HG03442 (cell line): Measurements from ENCODE around the gene JSRP1.

Experiments used
- ATAC-seq: cut with Tn5 transposase; IDR thresholded peaks from one replicate; pipeline ENCODE4 v1.9.1; 2021; ENCODE audit warnings: mild to moderate bottlenecking, moderate library complexity; ENCODE audit not compliant: unreplicated experiment

The JSRP1 gene

DNA sequence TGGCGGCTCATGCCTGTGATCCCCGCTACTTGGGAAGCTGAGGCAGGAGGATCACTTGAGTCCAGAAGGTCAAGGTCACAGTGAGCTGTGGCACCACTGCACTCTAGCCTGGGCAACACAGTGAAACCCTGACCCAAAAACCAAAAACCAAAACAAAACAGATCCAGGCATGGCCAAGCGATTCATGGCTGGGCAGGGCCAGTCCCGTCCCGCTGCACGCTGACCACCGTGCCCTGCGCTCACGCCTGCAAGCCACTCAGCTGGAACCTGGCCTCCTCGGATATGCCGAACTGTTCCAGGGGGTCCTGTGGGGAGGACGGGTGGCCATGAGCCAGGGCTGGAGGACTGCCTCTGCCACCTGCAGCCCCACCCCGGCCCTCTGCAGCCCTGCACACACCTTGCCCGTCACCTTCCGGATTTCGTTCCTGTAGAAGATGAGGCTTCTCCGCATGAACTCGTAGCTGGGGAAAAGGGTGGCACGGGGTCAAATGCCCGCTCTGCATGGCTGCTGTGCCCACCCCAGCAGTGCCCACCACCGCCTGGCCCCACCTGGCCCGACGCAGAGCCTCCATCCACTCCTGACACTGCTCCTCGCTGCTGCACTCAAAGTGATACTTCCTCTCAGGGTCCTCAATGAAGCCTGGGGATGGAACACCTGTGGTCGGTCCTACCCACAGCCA, 22.5 kb downstream of the JSRP1 start:
- no peak for ATAC-seq

DNA sequence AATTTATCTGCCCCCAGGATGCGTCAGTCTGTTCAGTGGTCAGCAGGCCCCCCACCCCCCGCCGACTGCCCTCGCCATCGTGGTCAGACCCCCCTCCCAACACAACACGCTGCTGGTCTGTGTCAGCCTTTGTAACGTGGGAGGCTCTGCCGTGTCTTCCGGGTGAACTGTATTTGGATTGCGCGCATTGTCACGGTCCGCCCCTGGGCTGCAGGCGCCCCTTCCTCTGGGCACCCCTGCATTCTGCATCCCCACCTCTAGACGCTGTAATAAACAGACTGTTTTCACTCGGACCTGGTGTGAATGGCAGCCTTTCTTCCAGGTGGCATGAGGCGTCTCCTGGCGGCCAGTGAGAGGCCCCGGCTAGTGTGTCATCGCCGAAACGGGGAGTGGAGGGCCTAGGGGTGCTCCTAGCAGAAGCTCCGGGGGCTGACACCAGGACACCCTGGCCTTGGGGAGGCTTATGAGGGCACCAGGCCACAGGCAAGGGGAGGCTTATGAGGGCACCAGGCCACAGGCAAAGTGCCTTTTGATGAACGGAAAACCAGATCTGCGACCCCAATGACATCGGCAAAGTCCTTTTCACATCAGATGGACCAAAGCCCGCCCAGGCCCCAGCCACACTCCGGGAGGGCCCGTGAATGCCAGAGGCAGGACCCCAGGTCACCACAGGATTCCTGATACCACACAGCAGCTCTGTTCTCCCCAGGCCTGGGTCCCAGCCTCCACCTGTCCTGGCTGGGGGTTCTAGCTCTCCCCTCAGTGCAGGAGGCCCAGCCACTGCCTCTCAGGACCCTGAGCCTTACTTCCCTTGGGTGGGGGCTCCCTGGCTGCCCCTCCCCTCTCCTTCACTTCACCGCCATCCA, 23.7 kb downstream of the JSRP1 start:
- ATAC-seq, result no peak

DNA sequence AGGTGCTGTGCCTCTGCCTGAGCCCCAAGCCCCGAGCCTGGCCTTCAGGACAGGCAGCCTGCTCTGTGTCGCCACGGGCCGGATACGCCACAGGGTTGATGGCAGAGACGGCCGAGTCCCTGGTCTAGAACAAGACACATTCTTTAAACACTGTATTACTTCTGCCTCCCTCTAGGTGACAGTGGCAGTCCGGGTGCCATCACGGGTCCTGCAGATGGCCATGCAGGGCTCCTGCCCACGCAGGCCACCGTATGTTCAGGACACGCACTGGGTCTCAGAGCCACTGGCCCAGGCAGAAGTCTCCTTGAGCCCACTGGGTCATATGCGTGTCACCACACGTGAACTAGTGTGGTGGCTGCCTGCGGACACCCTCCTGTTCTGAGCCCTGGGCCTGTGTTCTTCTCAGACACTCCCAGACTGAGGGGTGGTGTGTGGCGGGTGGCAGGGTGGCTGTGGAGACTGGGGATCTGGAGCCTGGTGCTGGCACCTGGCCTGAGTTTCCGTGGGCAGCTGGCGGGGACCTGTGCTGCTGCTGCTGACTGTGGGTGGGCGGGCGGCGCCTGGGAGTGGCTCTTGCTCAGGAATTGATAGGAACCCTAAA, 24.5 kb downstream of the JSRP1 start:
- no peak for ATAC-seq

DNA sequence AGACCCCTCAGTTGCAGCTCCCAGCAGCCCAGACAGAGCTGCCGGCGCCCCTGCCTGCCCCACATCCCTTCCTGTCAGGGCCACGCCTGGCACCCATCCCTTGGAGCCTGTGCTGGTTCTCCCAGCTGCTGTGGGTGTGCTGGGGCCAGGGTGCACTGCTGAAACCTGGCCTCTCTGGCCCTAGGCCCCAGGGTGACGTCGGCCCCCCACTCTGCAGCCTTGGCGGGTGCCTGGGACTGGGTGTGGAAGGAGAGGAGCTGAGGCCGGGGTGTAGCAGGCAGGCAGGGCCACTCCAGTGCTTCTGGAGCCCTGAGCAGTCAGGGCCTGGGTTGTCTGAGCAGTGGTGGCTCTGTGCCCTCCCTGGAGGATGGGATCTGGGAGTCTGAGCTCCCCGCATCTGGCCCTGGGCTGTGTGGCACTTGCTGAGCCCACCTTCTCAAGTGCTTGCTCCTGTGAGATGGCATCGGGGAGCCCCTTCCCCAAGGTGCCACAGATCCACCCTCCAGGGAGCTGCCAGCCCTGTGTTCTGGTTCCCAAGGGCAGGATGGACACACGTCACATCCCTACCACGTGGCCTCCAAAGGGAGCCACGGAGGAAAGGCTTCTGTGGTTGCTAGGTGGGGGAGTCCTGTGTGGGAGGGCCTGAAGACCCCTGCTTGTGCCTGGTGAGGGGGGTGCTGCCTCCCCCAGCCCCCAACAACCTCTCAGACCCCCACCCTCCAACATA, 25.2 kb downstream of the JSRP1 start:
- ATAC-seq, result no peak

DNA sequence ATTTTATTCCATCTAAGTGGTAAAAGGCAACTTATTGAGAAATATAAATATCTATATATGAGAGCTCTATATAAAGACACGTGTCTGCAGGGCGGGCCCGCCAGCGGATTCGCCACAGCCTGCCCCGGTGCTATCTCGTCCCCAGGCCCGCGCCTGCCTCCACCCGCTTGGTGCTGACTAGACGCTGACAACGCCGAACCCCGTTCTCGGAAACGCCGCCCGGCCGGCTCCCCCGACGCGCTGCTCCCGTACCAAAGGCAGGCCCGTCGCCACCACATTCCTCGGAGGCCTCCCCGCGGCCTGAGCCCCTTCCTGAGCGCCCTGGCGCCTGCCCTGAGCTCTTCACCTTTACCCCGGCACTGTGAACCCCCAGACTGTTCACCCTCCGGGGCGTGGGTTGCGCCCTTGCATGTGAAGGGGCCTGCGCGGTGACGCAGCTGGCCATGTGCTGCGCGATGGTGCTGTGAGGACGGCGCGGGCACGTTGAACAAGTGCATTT, 26.1 kb downstream of the JSRP1 start:
- no peak for ATAC-seq

DNA sequence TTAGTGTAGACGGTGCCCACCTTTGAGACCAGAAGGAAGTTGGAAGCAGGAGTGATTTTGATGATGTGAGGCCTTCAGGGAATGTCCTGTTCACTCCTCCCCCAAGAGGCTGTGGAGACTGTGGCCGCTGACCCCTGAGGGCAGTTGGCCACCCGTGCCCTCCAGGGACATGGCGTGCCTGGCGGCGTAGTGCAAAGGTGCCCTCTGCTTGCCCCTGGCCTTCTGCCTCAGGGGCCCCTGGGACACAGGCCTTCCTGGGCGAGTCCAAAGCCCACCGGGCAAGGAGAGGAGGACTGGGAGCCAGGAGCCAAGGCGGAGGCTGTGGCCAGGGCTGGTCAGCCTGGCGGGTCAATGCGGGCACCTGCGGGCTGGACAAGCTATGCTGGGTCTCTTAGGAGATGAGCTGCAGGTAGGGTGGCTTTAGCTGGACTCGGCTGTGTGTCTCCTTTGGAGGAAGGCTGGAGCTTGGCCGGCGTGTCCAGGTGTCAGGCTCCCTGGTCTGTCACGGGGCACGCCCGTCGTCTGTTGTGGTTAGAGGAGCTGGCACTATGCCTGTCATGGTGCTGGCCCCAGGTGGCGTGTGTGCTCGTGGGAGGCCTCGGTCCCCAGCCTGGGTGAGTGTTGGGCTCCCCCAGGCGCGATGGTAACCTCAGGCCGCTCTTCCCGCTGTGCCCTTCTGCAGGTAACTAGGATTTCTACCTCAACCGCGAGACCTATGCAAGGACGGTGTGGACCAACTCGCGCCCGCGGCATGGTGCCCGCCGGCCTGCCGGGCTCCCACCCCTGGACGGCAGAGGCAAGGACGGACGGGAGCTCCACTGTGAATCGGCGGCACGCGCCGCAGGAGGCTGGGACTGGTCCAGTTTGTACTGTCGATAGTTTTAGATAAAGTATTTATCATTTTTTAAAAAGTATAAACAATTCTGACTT, 26.8 kb downstream of the JSRP1 start:
- ATAC-seq, result no peak

DNA sequence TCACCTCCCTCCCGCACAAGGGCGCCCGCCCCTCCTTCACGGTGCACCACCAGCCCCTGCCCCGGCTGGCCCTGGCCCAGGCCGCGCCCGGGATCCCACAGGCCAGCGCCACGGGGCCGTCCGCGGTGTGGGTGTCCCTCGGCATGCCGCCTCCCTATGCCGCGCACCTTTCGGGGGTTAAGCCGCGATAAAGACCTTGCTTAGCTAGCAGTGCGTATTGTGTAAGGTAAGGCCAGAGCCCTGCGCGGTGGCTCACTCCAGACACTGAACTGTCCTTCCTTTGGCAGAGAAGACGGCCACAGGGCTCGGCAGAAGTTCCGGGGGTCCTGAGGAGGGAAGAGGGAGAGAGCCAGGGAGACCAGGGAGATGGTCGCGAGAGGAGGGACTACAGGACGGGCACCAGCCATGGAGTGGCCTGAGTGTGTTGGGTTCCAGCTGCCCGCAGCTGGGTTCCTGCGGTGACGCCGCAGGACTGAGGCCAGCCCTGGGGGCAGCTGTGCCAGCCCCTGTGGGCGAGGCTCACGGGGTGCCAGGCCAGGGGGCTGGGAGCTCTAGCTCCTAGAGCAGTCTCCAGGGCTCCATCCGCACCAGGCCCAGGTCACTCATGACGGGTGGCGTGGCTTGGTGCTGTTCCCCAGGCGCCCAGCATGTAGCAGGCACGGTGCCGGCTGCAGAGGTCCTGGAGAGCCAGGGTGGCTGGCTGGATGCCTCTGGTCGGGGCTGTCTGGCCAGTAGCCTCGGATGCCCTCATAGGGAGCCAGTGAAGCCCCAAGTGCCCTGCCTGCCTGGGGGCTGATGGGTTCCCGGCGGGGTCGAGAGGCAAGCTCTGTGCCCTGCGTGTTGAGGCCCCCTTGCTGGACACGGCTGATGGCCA, 27.8 kb downstream of the JSRP1 start:
- ATAC-seq, result no peak

DNA sequence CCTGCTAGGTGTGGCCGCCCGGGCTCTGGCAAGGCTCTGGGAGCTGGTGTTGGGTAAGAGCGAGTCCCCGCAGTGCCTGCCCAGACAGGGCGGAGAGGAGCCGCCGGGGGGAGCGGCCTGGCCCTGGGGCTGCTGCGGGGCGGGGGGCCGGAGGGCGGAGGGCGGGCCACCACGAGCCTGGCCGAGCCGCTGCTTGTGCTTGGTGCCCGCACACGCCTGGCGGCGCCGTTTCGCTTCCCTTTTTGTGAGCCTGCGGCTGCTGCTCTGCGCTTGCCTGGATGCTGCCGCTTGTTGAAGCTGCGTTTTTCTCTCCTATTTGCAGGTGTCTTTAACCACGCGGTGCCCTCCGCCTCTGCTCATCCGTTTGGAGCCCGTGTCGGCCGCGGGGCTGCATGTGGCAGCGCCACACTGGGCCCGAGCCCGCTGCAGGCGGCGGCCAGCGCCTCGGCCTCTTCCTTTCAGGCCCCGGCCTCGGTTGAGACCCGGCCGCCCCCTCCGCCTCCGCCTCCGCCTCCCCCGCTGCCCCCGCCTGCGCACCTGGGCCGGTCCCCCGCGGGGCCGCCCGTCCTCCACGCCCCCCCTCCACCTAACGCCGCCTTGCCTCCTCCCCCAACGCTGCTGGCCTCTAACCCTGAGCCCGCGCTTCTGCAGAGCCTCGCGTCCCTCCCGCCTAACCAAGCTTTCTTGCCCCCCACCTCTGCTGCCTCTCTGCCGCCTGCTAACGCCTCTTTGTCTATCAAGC, 28.6 kb downstream of the JSRP1 start:
- ATAC-seq, result no peak

DNA sequence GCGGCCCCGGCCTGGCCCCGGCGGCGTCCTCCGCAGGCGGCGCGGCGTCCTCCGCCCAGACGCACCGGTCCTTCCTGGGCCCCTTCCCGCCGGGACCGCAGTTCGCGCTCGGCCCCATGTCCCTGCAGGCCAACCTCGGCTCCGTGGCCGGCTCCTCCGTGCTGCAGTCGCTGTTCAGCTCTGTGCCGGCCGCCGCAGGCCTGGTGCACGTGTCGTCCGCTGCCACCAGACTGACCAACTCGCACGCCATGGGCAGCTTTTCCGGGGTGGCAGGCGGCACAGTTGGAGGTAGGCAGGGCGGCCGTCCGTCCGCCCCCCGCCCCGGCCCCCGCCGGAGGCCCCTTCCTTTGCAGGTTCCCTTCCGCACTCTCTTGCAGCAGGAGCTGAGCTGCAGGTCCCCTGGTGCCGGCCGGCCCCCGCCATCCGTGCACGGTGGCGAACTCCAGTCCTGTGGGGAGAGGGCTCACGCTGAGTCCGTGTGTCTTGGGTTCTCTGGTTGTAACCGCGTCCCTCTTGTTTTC, 29.3 kb downstream of the JSRP1 start:
- ATAC-seq, result no peak

DNA sequence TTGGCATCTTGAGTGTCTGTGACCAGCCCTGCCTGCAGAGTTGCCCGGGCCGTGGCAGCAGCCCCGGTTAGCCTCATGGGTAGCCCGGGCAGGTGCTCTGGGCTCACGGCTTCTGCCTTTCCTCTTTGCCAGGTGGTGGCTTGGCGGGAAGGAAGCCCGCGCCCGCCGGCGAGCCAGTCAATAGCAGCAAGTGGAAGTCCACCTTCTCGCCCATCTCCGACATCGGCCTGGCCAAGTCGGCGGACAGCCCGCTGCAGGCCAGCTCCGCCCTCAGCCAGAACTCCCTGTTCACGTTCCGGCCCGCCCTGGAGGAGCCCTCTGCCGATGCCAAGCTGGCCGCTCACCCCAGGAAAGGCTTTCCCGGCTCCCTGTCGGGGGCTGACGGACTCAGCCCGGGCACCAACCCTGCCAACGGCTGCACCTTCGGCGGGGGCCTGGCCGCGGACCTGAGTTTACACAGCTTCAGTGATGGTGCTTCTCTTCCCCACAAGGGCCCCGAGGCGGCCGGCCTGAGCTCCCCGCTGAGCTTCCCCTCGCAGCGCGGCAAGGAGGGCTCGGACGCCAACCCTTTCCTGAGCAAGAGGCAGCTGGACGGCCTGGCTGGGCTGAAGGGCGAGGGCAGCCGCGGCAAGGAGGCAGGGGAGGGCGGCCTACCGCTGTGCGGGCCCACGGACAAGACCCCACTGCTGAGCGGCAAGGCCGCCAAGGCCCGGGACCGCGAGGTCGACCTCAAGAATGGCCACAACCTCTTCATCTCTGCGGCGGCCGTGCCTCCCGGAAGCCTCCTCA, 30.0 kb downstream of the JSRP1 start:
- ATAC-seq, result no peak

DNA sequence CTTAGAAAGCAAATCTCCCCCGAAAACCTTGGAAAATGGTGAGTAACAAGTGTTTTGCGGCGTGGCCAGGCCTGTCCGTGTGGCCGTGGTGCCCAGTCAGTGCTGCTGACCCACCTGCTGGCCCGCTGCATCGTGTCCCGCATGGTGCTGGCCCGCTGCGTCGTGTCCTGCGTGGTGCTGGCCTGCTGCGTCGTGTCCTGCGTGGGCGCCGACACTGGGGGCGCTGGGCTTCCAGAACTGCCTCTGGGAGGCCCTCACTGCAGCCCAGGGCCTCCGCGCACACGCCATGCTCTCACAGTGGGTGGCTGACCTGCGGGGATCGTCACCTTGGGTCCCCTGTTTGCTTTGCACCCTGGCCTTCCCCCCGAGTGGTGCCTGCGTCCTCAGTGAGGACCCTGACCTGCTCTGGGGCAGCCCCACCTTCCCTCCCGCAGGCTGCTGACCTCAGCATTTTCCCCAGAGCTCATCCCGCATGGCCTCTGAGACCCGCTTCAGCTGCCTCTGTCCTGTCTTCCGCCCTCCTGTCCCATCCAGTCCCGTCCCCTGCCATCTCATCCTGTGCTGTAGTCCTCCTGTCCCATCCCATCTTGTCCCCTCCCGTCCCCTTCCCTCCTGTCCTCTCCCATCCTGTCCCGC, 30.7 kb downstream of the JSRP1 start:
- ATAC-seq, result no peak

DNA sequence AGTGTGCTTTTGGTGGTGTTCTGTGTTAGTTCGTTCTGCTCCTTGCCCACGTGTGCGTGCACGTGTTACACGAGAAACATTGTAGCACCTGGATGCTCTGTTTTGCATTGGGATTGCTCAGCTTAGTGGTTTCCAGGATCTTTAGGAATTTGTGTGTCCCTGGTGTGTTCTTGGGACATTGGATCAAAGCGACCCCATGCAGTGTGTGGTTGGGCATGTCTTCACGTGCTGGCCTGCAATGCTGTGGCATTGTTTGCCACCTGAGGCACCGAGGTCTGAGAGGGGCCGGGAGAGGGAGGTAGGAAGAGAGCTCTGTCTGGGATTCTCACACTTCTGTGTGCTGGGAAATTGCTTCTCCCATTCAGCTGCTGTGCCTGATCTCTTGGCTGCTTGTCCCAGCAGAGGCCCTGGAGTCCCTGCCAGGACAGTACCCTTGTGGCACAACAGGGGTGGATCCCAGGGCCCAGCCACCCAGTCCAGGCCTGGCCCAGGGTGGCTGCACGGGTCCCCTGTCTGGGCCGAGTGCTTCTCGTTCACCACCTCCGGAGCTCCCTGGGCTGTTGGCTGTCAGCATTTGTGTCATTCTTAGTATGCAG, 31.4 kb downstream of the JSRP1 start:
- ATAC-seq, result no peak

DNA sequence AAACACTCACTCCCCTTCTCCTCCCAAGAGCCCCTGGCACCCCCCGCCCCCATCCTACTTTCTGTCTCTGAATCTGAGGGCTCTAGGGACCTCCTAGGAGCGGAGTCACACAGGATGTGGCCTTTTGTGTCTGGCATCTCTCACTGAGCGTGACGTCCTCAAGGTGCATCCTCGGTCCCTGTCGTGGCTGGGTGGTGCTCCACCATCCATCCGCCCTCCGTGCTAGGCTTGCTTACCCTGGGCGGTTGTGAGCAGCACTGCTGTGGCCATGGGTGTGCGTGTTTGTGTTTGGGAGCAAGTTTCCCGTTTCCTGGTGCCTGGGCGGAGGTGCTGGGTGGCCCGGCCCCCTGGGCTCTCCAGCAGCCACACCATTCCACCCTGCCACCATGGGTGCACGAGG, 32.3 kb downstream of the JSRP1 start:
- peak; percentile 39 for ATAC-seq

DNA sequence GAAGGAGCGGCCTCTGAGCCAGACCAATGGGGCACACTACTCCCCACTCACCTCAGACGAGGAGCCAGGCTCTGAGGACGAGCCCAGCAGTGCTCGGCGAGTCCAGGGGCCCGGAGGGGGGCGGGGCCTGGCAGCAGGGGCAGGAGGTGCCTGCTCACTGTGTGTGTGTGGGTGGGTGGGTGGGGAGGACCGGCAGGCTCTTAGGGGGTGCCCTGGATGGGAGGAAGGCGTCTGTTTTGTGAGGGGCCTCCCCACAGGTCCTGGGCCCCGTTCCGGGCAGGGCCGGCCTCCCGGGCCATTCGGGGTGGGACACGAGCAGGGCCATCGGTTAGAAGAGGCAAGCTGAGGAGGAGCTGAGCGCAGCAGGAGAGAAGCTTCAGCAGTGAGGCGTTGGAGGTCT, 32.8 kb downstream of the JSRP1 start:
- no peak for ATAC-seq

DNA sequence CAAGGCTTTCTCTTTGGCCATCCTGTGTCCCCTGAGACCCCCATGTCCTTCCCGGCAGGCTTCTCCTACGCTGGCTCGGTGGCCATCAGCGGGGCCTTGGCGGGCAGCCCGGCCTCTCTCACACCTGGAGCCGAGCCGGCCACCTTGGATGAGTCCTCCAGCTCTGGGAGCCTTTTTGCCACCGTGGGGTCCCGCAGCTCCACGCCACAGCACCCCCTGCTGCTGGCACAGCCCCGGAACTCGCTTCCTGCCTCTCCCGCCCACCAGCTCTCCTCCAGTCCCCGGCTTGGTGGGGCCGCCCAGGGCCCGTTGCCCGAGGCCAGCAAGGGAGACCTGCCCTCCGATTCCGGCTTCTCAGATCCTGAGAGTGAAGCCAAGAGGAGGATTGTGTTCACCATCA, 34.3 kb downstream of the JSRP1 start:
- ATAC-seq, result no peak

DNA sequence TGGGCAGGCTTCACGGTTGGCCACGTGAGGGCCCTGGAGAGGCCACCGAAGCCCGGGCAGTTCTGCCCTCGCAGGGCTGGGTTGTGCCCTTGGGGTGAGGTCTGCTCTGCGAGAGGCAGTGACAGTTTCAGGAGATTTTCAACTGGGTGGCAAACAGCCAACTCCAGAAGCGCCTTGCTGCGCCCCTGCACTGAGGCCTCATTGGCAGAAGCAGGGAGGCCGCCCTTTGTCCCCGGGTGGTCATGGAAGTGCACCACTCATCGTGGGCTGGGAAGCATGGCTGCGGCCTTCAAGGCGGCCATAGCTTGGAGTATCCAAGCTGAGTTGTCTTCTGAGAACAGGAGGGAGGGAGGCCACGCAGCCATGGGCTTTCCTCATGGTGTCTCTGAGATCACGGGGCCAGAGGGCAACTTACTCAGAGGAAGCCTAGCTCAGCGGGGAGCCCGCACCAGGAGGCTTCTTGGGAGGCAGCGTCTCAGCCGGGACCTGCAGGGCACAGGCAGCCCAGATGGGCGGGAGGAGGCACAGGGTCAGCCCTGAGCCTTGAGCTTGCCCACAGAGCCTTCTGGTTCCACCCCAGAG, 34.9 kb downstream of the JSRP1 start:
- ATAC-seq, result no peak
